Renal pelvis (tissue), 4 donors: Measurements from ENCODE around the gene TBX5. TPM values are rescaled to one million over a fixed set of nuclear protein-coding genes. Genes with fewer than 3 reads are reported as not detected.

Experiments used
- DNase-seq: peaks from one replicate; pipeline ENCODE4 v3.0.0-alpha.2; 2013
- polyA plus RNA-seq, 3 donors: library from polyadenylated mRNA; unstranded; fragments of 120-200 nt; gene quantifications; one replicate each; pipeline ENCODE4 v1.2.1, GENCODE V29; 2013; ENCODE audit not compliant: insufficient read length in 3 of 3

Gene TBX5
- polyA plus RNA-seq, 3 donors, result not detected

DNA sequence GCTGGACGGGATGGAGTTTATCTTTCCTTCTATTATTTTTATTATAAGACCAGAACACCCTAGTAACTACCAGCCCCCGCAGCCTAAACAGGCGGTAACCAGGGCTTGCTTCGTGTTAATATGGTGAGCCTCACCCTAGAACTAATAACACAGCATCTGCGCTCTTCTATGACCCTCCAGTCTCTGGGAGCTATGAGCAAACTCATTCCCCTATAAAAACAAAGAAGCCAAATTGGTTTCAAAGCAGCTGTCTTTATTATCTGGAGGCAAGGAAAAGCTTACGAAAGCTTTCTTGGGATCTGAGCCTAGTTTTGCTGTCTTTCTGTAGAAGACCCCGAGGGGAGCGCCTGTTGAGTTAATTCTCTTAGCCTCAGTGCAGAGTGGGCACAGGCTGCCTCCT, 85.0 kb downstream of the TBX5 start:
- no peak for DNase-seq

- DNase-seq, result no peak
Measured at GRCh38 chr12:114320101-114320500, 85.8 kb downstream of the TBX5 start.

DNA sequence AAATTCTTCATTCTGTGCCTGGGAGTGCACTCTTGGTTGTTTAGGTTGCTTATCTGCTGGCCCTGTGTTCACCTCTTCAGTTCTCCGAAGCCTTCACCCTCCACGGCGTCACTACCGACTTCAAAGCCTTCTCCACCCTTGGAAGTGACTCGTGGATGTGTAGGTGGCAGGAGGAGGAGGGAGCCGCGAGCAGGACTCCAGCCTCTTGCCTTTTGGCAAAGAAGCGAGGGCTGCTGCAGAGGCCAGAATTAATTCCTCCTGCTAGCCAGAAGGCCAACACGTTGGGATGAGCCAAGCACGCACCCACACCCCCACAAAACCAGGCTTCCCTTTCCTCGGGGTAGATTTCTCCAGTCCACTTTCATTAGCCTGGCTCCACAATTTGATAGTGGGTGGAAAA, 86.5 kb downstream of the TBX5 start:
- DNase-seq, result no peak

GRCh38 chr12:114318984-114319383, 87.0 kb downstream of the TBX5 start:
- DNase-seq, result no peak

- no peak for DNase-seq
Measured at GRCh38 chr12:114316076-114316475, 89.9 kb downstream of the TBX5 start.

DNA sequence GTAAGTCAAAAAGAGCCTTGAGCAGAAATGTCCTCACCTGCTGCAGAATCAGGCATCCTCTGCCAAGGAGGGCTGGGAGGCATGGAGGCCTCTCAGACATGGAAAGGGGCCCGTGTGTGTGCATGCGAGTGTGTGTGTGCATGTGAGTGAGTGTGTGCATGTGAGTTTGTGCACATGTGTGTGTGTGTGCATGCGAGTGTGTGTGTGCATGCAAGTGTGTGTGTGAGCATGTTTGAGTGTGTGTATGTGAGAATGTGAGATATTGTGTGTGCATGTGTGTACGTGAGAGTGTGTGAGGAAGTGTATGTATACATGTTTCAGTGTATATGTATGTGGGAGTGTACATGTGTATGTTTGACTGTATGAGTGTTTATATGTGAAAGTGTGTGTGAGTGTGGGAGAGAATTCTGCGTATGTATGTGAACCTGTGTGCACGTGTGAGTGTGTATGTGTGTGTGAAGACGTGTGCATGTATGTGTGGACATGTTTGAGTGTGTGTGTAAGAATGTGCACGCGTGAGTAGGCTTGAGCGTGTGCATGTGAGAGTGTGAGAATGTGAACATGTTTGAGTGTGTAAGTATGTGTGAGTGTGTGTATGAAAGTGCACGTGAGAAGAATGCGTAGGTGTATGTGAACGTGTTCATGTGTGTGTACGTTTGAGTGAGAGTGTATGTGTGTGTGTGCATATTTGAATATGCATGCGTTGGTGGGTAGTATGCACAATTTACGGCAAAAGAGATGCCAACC, 90.8 kb downstream of the TBX5 start:
- no peak for DNase-seq

DNA sequence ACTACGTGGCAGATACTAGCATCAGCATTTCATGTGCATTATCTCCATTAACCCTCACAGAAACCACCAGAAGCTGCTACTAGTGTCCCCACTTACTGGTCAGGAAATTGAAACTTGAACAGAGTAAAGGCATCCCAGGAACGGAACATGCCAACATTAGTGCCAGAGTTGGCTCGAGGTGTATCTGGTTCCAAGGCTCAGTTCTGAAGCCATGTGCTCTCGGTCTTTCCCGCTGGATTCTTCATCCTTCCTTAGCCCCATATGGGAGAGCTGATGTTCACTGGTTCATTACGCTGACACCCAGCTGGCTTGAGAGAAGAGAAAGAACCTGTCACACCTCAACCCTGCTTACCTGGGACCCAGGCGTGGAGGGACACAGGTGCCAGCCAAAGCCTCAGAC, 91.5 kb downstream of the TBX5 start:
- no peak for DNase-seq

- no peak for DNase-seq
Measured at GRCh38 chr12:114313910-114314309, 92.0 kb downstream of the TBX5 start.

DNA sequence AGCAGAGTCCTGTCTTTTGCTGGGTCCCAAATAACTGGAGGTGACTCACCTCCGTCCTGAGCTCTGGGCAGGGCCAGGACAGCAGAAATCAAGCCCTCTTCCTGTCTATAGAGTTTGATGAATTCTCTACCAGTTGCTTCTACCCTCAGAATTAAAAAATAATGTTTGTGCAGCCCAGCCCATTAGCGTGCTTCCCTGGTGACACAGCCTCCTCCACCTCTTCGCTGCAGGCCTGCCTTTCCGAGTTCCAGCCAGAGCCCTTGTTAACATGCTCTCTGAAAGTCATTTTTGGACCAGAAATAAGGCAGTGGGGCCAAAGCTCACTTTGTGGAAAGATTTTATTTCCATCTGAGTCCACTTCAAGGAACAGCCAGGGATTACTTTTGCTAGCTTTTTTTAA, 94.0 kb downstream of the TBX5 start:
- no peak for DNase-seq

DNA sequence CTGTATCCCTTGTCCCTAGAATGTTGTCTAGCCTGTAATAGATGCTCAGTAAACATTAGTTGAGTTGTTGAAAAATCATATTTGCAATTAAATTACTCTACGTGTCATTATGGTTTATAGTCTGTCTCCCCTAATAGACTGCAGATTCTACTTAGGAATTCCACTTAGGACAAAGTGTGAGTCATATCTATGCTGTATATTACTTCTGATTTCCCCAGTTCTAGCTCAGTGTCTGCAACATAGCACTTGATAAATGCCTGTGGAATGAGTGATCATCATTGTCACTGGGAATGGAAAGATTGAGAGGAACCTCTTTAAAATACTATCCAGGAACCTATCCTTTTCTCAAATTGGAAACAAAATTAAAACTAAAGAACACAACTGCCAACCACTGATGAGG, 99.3 kb downstream of the TBX5 start:
- no peak for DNase-seq

DNA sequence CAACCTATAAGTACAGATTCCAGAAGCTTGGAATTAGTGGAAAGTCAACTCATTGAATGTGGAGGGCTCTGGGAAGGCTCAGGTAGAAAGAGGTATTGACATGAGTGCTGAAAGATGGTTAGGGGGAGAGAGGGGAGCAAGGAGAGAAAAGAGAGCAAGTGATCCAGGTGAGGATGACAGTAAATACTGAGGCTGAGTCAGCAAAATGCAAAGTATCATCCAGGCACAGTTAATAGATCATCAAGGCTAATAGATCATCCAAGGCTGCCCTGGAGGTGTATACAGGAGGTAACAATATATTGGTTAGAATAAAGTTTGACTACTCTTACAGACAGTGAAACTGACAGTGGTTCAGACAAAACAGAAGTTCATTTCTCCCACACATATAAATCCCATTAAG, 100.5 kb downstream of the TBX5 start:
- DNase-seq, result no peak
